ENCODE results near the gene EVPL. TPM values are rescaled to one million over a fixed set of nuclear protein-coding genes. Genes with fewer than 3 reads are reported as not detected.

EVPL gene
- total and polyA plus RNA-seq, 2 of the 13 experiments (the other 11 are each of a cell fraction or from before 2014, with no cell fraction given), result 2.1 to 8.2 TPM

- no peak for TF ChIP-seq ZNF496 (CRISPR knock-in tag; IDR thresholded peaks at IDR 0.05; ENCODE audit: insufficient replicate concordance)
- no peak for TF ChIP-seq ZNF138 (CRISPR knock-in tag; IDR thresholded peaks at IDR 0.05; ENCODE audit: low read depth)
- TF ChIP-seq SIX1 (CRISPR knock-in tag; IDR thresholded peaks at IDR 0.05; ENCODE audit: borderline replicate concordance), result peak; percentile 56; the same call in 1 of the 2 replicates
- TF ChIP-seq ATF7 (IDR thresholded peaks at IDR 0.05), result peak; percentile 26; the same call in 1 of the 2 replicates
- peak; percentile 29; the same call in 1 of the 2 replicates for TF ChIP-seq ATF7 (CRISPR knock-in tag; IDR thresholded peaks at IDR 0.05)
- peak; percentile 92; the same call in 1 of the 2 replicates for TF ChIP-seq ZBTB43 (CRISPR knock-in tag; conservative IDR thresholded peaks at IDR 0.05)
- TF ChIP-seq FIP1L1 (IDR thresholded peaks at IDR 0.05; ENCODE audit: borderline replicate concordance, insufficient read depth, low read depth, low read length), result peak; percentile 57; the same call in 1 of the 2 replicates
- TF ChIP-seq ZNF12 (CRISPR knock-in tag; IDR thresholded peaks at IDR 0.05), result no peak
- 0 out of 2 replicates have a peak, but pooled peaks have one; percentile 30 for TF ChIP-seq ZNF549 (CRISPR knock-in tag; IDR thresholded peaks at IDR 0.05)
- 0 out of 2 replicates have a peak, but pooled peaks have one; percentile 49 for TF ChIP-seq NFAT5 (CRISPR knock-in tag; IDR thresholded peaks at IDR 0.05)
- no peak for TF ChIP-seq ZNF747 (CRISPR knock-in tag; IDR thresholded peaks at IDR 0.05; ENCODE audit: borderline replicate concordance)
- no peak for TF ChIP-seq PCBP2 (optimal IDR thresholded peaks at IDR 0.05; ENCODE audit: low read depth, low read length, poor library complexity, severe bottlenecking)
- peak; percentile 89; the same call in 1 of the 2 replicates for TF ChIP-seq NFKB2 (CRISPR knock-in tag; IDR thresholded peaks at IDR 0.05; ENCODE audit: borderline replicate concordance)
- 0 out of 2 replicates have a peak, but pooled peaks have one; percentile 81 for TF ChIP-seq KLF11 (CRISPR knock-in tag; IDR thresholded peaks at IDR 0.05)
- TF ChIP-seq CREB1 (IDR thresholded peaks at IDR 0.05), result peak; percentile 18; the same call in 1 of the 2 replicates
- no peak for TF ChIP-seq CREB1 (CRISPR knock-in tag; IDR thresholded peaks at IDR 0.05)
- no peak for TF ChIP-seq ZSCAN21 (CRISPR knock-in tag; IDR thresholded peaks at IDR 0.05; ENCODE audit: borderline replicate concordance)
- TF ChIP-seq FOXA1 (IDR thresholded peaks at IDR 0.05), result peak; percentile 31; the same call in 1 of the 2 replicates
- TF ChIP-seq FOXA1 (CRISPR knock-in tag; IDR thresholded peaks at IDR 0.05), result 0 out of 2 replicates have a peak, but pooled peaks have one; percentile 38
- TF ChIP-seq ZFAT (CRISPR knock-in tag; conservative IDR thresholded peaks at IDR 0.05), result no peak
- TF ChIP-seq THAP11 (CRISPR knock-in tag; IDR thresholded peaks at IDR 0.05), result peak; percentile 59
Observed at GRCh38 chr17:75996665-75997590, 30.2 kb downstream of the EVPL start (continued).

Measured in HepG2 (cell line).